ENCODE results near the gene MCC.
A peak's percentile ranks its signal among the peaks of the same experiment; 100 is the strongest.

MCC gene

GRCh38 chr5:113044776-113045465, 443.3 kb downstream of the MCC start:
- no peak for DNase-seq

- peak; percentile 35 to 40 for DNase-seq
Observed at GRCh38 chr5:113043491-113043931, 444.7 kb downstream of the MCC start.

GRCh38 chr5:113042491-113043243, 445.6 kb downstream of the MCC start:
- DNase-seq = no peak

- DNase-seq = no peak
Observed at GRCh38 chr5:113040672-113041260, 447.5 kb downstream of the MCC start.

GRCh38 chr5:113039934-113040285, 448.3 kb downstream of the MCC start:
- no peak for DNase-seq

- no peak for DNase-seq
Observed at GRCh38 chr5:113039229-113039933, 448.9 kb downstream of the MCC start.

- no peak for DNase-seq
Observed at GRCh38 chr5:113038714-113039113, 449.5 kb downstream of the MCC start.

GRCh38 chr5:113038136-113038535, 450.1 kb downstream of the MCC start:
- DNase-seq = no peak

- DNase-seq = no peak
Observed at GRCh38 chr5:113036826-113037225, 451.4 kb downstream of the MCC start.

GRCh38 chr5:113036321-113036720, 451.9 kb downstream of the MCC start:
- DNase-seq = no peak

GRCh38 chr5:113035096-113035495, 453.2 kb downstream of the MCC start:
- DNase-seq = no peak

- no peak for DNase-seq
Observed at GRCh38 chr5:113034182-113034773, 454.0 kb downstream of the MCC start.

- DNase-seq = no peak
Observed at GRCh38 chr5:113031557-113031956, 456.7 kb downstream of the MCC start.

GRCh38 chr5:113031104-113031503, 457.1 kb downstream of the MCC start:
- no peak for DNase-seq

GRCh38 chr5:113029614-113030013, 458.6 kb downstream of the MCC start:
- no peak for DNase-seq

- no peak for DNase-seq
Observed at GRCh38 chr5:113027431-113027830, 460.8 kb downstream of the MCC start.

GRCh38 chr5:113027015-113027414, 461.2 kb downstream of the MCC start:
- DNase-seq = no peak

GRCh38 chr5:113026211-113026610, 462.0 kb downstream of the MCC start:
- no peak for DNase-seq

GRCh38 chr5:113025596-113025995, 462.7 kb downstream of the MCC start:
- no peak for DNase-seq

- DNase-seq = no peak
Observed at GRCh38 chr5:113024076-113024697, 464.1 kb downstream of the MCC start.

GRCh38 chr5:113022661-113023060, 465.6 kb downstream of the MCC start:
- DNase-seq = no peak

GRCh38 chr5:113020461-113021273, 467.6 kb downstream of the MCC start:
- peak; percentile 15 to 32 for DNase-seq

All from activated CD4-positive, alpha-beta T cell treated with anti-CD3 and anti-CD28 coated beads, Interleukin-2, amount 50 U/mL, for 48 hours (primary cell).